Activated CD4-positive, alpha-beta T cell treated with anti-CD3 and anti-CD28 coated beads, Interleukin-2, amount 50 U/mL, for 24 hours (primary cell): Measurements from ENCODE around the gene SLC26A5.

Experiments used
- DNase-seq, 2 donors: peaks; one replicate each; pipeline ENCODE4 v3.0.0-alpha.2; 2020; ENCODE audit warnings: low read depth in 1 of 2, low spot score in 1 of 2

Gene SLC26A5

GRCh38 chr7:103348452-103348851, 97.6 kb downstream of the SLC26A5 start:
- no peak for DNase-seq

- DNase-seq, result peak; percentile 60 to 87
Observed at GRCh38 chr7:103347507-103348267, 98.3 kb downstream of the SLC26A5 start, which contains the start of gene PSMC2. Gene PSMC2 (plus strand): TSS chr7:103347643. CDS start chr7:103347712, 69 bp downstream.

GRCh38 chr7:103346396-103346795, 99.6 kb downstream of the SLC26A5 start:
- DNase-seq, result no peak

GRCh38 chr7:103344453-103345149, 101.4 kb downstream of the SLC26A5 start, which contains the start of gene DNAJC2:
Gene DNAJC2 (minus strand): TSS chr7:103344767. CDS start chr7:103344622, 145 bp downstream.
- DNase-seq, result peak; percentile 63 to 85

GRCh38 chr7:103343758-103344452, 102.1 kb downstream of the SLC26A5 start:
- peak; percentile 13 to 23 for DNase-seq

GRCh38 chr7:103343332-103343731, 102.7 kb downstream of the SLC26A5 start:
- DNase-seq, result no peak

GRCh38 chr7:103341466-103341865, 104.5 kb downstream of the SLC26A5 start:
- no peak for DNase-seq

- no peak for DNase-seq
Observed at GRCh38 chr7:103338864-103339263, 107.1 kb downstream of the SLC26A5 start.

GRCh38 chr7:103336761-103337160, 109.2 kb downstream of the SLC26A5 start:
- DNase-seq, result no peak

- DNase-seq, result no peak
Observed at GRCh38 chr7:103325744-103326143, 120.3 kb downstream of the SLC26A5 start.
